GM12878 (cell line): ENCODE results near the gene ANO10. TPM values are rescaled to one million over a fixed set of nuclear protein-coding genes. Genes with fewer than 3 reads are reported as not detected.

Experiments used
- ATAC-seq: fragments of 200-7000 bp; cut with Tn5 transposase; 3 replicates; pipeline ENCODE4 v1.9.1; 2020; ENCODE audit warnings: mild to moderate bottlenecking, moderate library complexity
- BruUV-seq: library from RNA; stranded (reverse); fragments of 400-500 nt; replicated peaks from 2 replicates; lab custom pipeline; 2021; lab: Mats Ljungman, UMichigan
- CTCF ChIA-PET: fragments of 300-600 bp; sonication (Branson Sonifier 250); formaldehyde crosslinking; extraction: SDS; loops from one replicate; lab custom pipeline; 2021; ENCODE audit warnings: inconsistent platforms; lab: Yijun Ruan, JAX
- POLR2A ChIA-PET: fragments of 350-600 bp; formaldehyde crosslinking; extraction: SDS; loops from one replicate; lab custom pipeline; 2021; ENCODE audit warnings: inconsistent platforms; lab: Charles Lee
- RAD21 ChIA-PET: fragments of 300-600 bp; sonication (Branson Sonifier 250); formaldehyde crosslinking; loops from one replicate; lab custom pipeline; 2023; ENCODE audit warnings: antibody characterized with exemption; ENCODE audit not compliant: unreplicated experiment; lab: Charles Lee
- SMC1A ChIA-PET: fragments of 300-600 bp; sonication (Branson Sonifier 250); formaldehyde crosslinking; loops from one replicate; lab custom pipeline; 2023; ENCODE audit not compliant: unreplicated experiment, uncharacterized antibody; lab: Charles Lee
- DNase-seq: peaks from one replicate; pipeline ENCODE4 v3.0.0-alpha.2; 2011; ENCODE audit warnings: low read depth, low spot score
- FAIRE-seq: peaks from 3 replicates; lab custom pipeline; 2011; peaks lifted over from hg19 to GRCh38; lab: Jason Lieb, UNC
- H2AFZ ChIP-seq: 2 replicates; pipeline ENCODE4 v1.6.0; 2011; ENCODE audit warnings: low read depth, low read length, control low read depth; ENCODE audit not compliant: control insufficient read depth
- H3K27ac ChIP-seq: 2 replicates; pipeline ENCODE4 v1.5.1; 2011; ENCODE audit warnings: control low read depth; ENCODE audit not compliant: control insufficient read depth, insufficient read depth
- H3K27me3 ChIP-seq, 2 experiments: replicated peaks in 1 of 2; 2 replicates each; pipeline versions ENCODE4 v1.6.0 to v1.6.1; 2011; ENCODE audit warnings: low read length in 1 of 2; ENCODE audit not compliant: control insufficient read depth in 2 of 2, insufficient read depth in 2 of 2
- H3K36me3 ChIP-seq, 2 experiments: 2 replicates each; pipeline ENCODE4 v1.5.1; 2011; ENCODE audit warnings: low read length in 1 of 2; ENCODE audit not compliant: control insufficient read depth in 2 of 2, insufficient read depth in 2 of 2
- H3K4me1 ChIP-seq: 2 replicates; pipeline ENCODE4 v1.6.1; 2011; ENCODE audit warnings: mild to moderate bottlenecking, low read length, moderate library complexity, mixed read lengths; ENCODE audit not compliant: control insufficient read depth, insufficient read depth
- H3K4me2 ChIP-seq: 2 replicates; pipeline ENCODE4 v1.6.0; 2011; ENCODE audit warnings: control low read depth; ENCODE audit not compliant: control insufficient read depth, insufficient read depth
- H3K4me3 ChIP-seq: fragments of 200-600 bp; sonication (generic); 2 replicates; pipeline ENCODE4 v1.5.1; 2016
- H3K79me2 ChIP-seq: 2 replicates; pipeline ENCODE4 v1.6.0; 2011; ENCODE audit warnings: low read length; ENCODE audit not compliant: control insufficient read depth, insufficient read depth
- H3K9ac ChIP-seq: 2 replicates; pipeline ENCODE4 v1.8.0; 2011; ENCODE audit warnings: low read length, control low read depth, mixed read lengths; ENCODE audit not compliant: control insufficient read depth, insufficient read depth
- H3K9me3 ChIP-seq: replicated peaks from 3 replicates; pipeline ENCODE4 v1.5.1; 2011; ENCODE audit warnings: mild to moderate bottlenecking, low read length; ENCODE audit not compliant: control insufficient read depth, insufficient read depth
- H4K20me1 ChIP-seq: 2 replicates; pipeline ENCODE4 v1.6.0; 2011; ENCODE audit not compliant: control insufficient read depth, insufficient read depth
- BHLHE40 ChIP-seq, 2 experiments: fragments of 450-650 bp in 1 of 2; IDR thresholded peaks; 2 replicates each; pipeline ENCODE4 v1.6.1; 2011 to 2017; ENCODE audit warnings: low read depth in 2 of 2, borderline replicate concordance in 1 of 2, improper control_type of control experiment in 1 of 2, low read length in 1 of 2, mild to moderate bottlenecking in 1 of 2
- DPF2 ChIP-seq: fragments of 450-650 bp; IDR thresholded peaks from 2 replicates; pipeline ENCODE4 v1.6.1; 2017; ENCODE audit warnings: mild to moderate bottlenecking
- EGR1 ChIP-seq, 2 experiments: IDR thresholded peaks; 1 replicate in 1 of 2; 2 replicates in 1 of 2; pipeline ENCODE4 v1.6.1; 2011 to 2012; ENCODE audit warnings: low read depth in 2 of 2, low read length in 2 of 2, borderline replicate concordance in 1 of 2, mild to moderate bottlenecking in 1 of 2, moderate library complexity in 1 of 2
- GATAD2B ChIP-seq: fragments of 450-650 bp; conservative IDR thresholded peaks from 2 replicates; pipeline ENCODE4 v1.6.1; 2017; ENCODE audit warnings: low read depth, mild to moderate bottlenecking, moderate library complexity
- IRF4 ChIP-seq: IDR thresholded peaks from 2 replicates; pipeline ENCODE4 v1.6.1; 2011; ENCODE audit warnings: low read depth, low read length
- LARP7 ChIP-seq: fragments of 450-650 bp; IDR thresholded peaks from 2 replicates; pipeline ENCODE4 v1.6.1; 2017; ENCODE audit warnings: mild to moderate bottlenecking
- MYB ChIP-seq: fragments of 150-350 bp; IDR thresholded peaks from 2 replicates; pipeline ENCODE4 v1.6.1; 2014; ENCODE audit warnings: mild to moderate bottlenecking, low read depth, low read length, borderline replicate concordance
- NBN ChIP-seq: fragments of 450-650 bp; IDR thresholded peaks from 2 replicates; pipeline ENCODE4 v1.6.1; 2016
- NR2C1 ChIP-seq: fragments of 450-650 bp; IDR thresholded peaks from 2 replicates; pipeline ENCODE4 v1.6.1; 2017; ENCODE audit warnings: antibody characterized with exemption, mild to moderate bottlenecking, moderate library complexity
- PML ChIP-seq: IDR thresholded peaks from 2 replicates; pipeline ENCODE4 v1.6.1; 2012; ENCODE audit warnings: low read length, inconsistent platforms
- RCOR1 ChIP-seq: conservative IDR thresholded peaks from 2 replicates; pipeline ENCODE4 v1.6.1; 2012; ENCODE audit warnings: low read depth, low read length, improper control_type of control experiment
- RELB ChIP-seq: fragments of 450-650 bp; IDR thresholded peaks from 2 replicates; pipeline ENCODE4 v1.6.1; 2017; ENCODE audit warnings: low read depth, mild to moderate bottlenecking, moderate library complexity
- RFX5 ChIP-seq: IDR thresholded peaks from 2 replicates; pipeline ENCODE4 v1.6.1; 2011; ENCODE audit warnings: low read depth, low read length, improper control_type of control experiment
- RUNX3 ChIP-seq: IDR thresholded peaks from 2 replicates; pipeline ENCODE4 v1.6.1; 2012; ENCODE audit warnings: low read length, inconsistent platforms
- SP1 ChIP-seq: IDR thresholded peaks from one replicate; pipeline ENCODE4 v1.6.1; 2011; ENCODE audit warnings: low read depth, low read length
- STAT1 ChIP-seq: fragments of 450-650 bp; conservative IDR thresholded peaks from 2 replicates; pipeline ENCODE4 v1.6.1; 2014; ENCODE audit warnings: antibody characterized with exemption, mild to moderate bottlenecking
- TARDBP ChIP-seq: IDR thresholded peaks from 2 replicates; pipeline ENCODE4 v1.6.1; 2016; ENCODE audit warnings: borderline replicate concordance
- WGBS: methylation state at CpG from one replicate; pipeline ENCODE4 v1.1.6; 2016; ENCODE audit warnings: low lambda C conversion rate; ENCODE audit not compliant: insufficient replicate concordance, insufficient coverage; ENCODE audit errors: missing lambda C conversion rate; 5-methylcytosine and 5-hydroxymethylcytosine counted together
- in situ Hi-C: fragments of 300-500 bp; cut with MboI; formaldehyde crosslinking; loops from 9 replicates; pipeline ENCODE4 v1.14.3; 2018; ENCODE audit warnings: mixed read lengths
- intact Hi-C: fragments of 100-400 bp; cut with micrococcal nuclease; formaldehyde crosslinking; loops from one replicate; pipeline ENCODE4 v1.14.2; 2022; ENCODE audit not compliant: unreplicated experiment
- polyA plus RNA-seq, 11 experiments: library from polyadenylated mRNA; depleted of rRNA in 4 of 11; unstranded in 6 of 11; stranded (reverse) in 5 of 11; fragments of >200 nt; fragmentation: Nextera tagmentation in 4 of 11; fragmentation: Illumina TruSeq in 1 of 11; extraction: Ambion mirVana in 4 of 11; extraction: Trizol in 1 of 11; gene quantifications; 1 replicate in 1 of 11; 2 replicates in 10 of 11; pipeline versions ENCODE4 v1.2.1 to v1.2.3, GENCODE V29; 2011 to 2016; ENCODE audit warnings: inconsistent platforms in 2 of 11, missing spikeins in 2 of 11, low read depth in 1 of 11
- total RNA-seq, 4 experiments: library from RNA; depleted of rRNA in 3 of 4; stranded (reverse); fragments of >200 nt in 3 of 4; fragmentation: Illumina TruSeq in 1 of 4; extraction: Trizol in 1 of 4; gene quantifications; 2 replicates each; pipeline versions ENCODE4 v1.2.1 to v1.2.3, GENCODE V29; 2013 to 2021

ANO10 gene
- total and polyA plus RNA-seq, 10 of the 15 experiments (the other 5 are each of a cell fraction or from before 2014, with no cell fraction given): 0.29 to 21.9 (median 1.6) TPM

- Histone ChIP-seq H3K27me3 (no peaks in the 10 kb centered on the region), H3K9me3 (no peaks in the 10 kb centered on the region), H3K4me3 (no peak overlapping the region), H4K20me1 (no peaks in the 10 kb centered on the region), H3K27ac (no peak overlapping the region), H3K4me1 (no peaks in the 10 kb centered on the region), H3K79me2 (no peaks in the 10 kb centered on the region), H2AFZ (no peak overlapping the region), H3K36me3 (no peaks in the 10 kb centered on the region), H3K9ac (no peak overlapping the region), H3K4me2 (no peak overlapping the region)
- no TSS peak for BruUV-seq
- in situ Hi-C loops: no loop called here
- CTCF ChIA-PET: interaction anchor here (0.6 to 1.7 kb wide), 3 partner anchors 10 to 104 kb away, joined by 3 to 5 read pairs (median 5); partner anchors contain the start of gene ANO10
- DNase-seq (no peak), FAIRE-seq (no peak), ATAC-seq (no peak)
- POLR2A ChIA-PET: no interaction called here
- SMC1A ChIA-PET: interaction anchor here (1.5 kb wide), 1 partner anchor 10 kb away, joined by 5 read pairs; no protein-coding TSS in a partner anchor
- WGBS: 100% methylated on average over 1 of the region's 1 CpG
- intact Hi-C loops: no loop called here
- TF ChIP-seq GATAD2B: no peak
- no peak for TF ChIP-seq SP1
- RAD21 ChIA-PET: no interaction called here
Observed at GRCh38 chr3:43534675-43535074, 87.1 kb downstream of the ANO10 start.

GRCh38 chr3:43533009-43533408 is 88.8 kb downstream of the ANO10 start:
- Histone ChIP-seq H3K27ac (no peak overlapping the region), H4K20me1 (no peaks in the 10 kb centered on the region), H3K9me3 (no peaks in the 10 kb centered on the region), H3K27me3 (no peaks in the 10 kb centered on the region), H2AFZ (no peak overlapping the region), H3K4me3 (no peak overlapping the region), H3K4me2 (no peak overlapping the region), H3K4me1 (no peaks in the 10 kb centered on the region), H3K79me2 (no peaks in the 10 kb centered on the region), H3K36me3 (no peaks in the 10 kb centered on the region), H3K9ac (no peak overlapping the region)
- no TSS peak for BruUV-seq
- no peak for ATAC-seq
- DNase-seq: no peak
- POLR2A ChIA-PET: no interaction called here
- RAD21 ChIA-PET: interaction anchor here (1.0 kb wide), 1 partner anchor 21 kb away, joined by 3 read pairs; no protein-coding TSS in a partner anchor
- CTCF ChIA-PET: interaction anchor here (0.6 to 1.5 kb wide), 4 partner anchors 9 to 693 kb away, joined by 3 to 5 read pairs (median 4); no protein-coding TSS in a partner anchor
- intact Hi-C loops (no loop called here), in situ Hi-C loops (no loop called here)
- FAIRE-seq: no peak
- 29% methylated on average over 3 of the region's 3 CpGs for WGBS
- TF ChIP-seq RELB (no peak), RFX5 (no peak), EGR1 (IDR thresholded peaks at IDR 0.05; ENCODE audit: borderline replicate concordance in 1 of 2, low read depth in 2 of 2, low read length in 2 of 2) (no peak), RUNX3 (no peak), RCOR1 (no peak), DPF2 (no peak), NBN (no peak), STAT1 (no peak), NR2C1 (no peak), PML (no peak), LARP7 (no peak), MYB (no peak), TARDBP (no peak), BHLHE40 (IDR thresholded peaks at IDR 0.05; ENCODE audit: borderline replicate concordance in 1 of 2, low read depth in 2 of 2, low read length in 1 of 2) (no peak), IRF4 (no peak)
- SMC1A ChIA-PET: interaction anchor here (1.0 to 1.3 kb wide), 3 partner anchors 13 to 26 kb away, joined by 3 read pairs; no protein-coding TSS in a partner anchor
